GM12865 (cell line): ENCODE data around the gene GMPPB.
"Not testable (repeated sequence)": the region's sequence is repeated elsewhere in the genome, so short reads cannot be mapped to it uniquely, and the experiment has no call there.

Source experiments
- DNase-seq: peaks from one replicate; pipeline ENCODE4 v3.0.0; 2010; ENCODE audit warnings: low read depth
- H3K4me3 ChIP-seq: 2 replicates; pipeline ENCODE4 v1.5.1; 2011; ENCODE audit warnings: mild to moderate bottlenecking, low read depth, low read length, control low read depth
- TF ChIP-seq, protein P1 (sequence below): IDR thresholded peaks from 2 replicates; pipeline ENCODE4 v1.5.1; 2011; ENCODE audit warnings: low read length, control low read depth, low read depth, inconsistent platforms; ENCODE audit not compliant: insufficient read depth; ENCODE audit errors: missing control alignments

GMPPB gene

DNA sequence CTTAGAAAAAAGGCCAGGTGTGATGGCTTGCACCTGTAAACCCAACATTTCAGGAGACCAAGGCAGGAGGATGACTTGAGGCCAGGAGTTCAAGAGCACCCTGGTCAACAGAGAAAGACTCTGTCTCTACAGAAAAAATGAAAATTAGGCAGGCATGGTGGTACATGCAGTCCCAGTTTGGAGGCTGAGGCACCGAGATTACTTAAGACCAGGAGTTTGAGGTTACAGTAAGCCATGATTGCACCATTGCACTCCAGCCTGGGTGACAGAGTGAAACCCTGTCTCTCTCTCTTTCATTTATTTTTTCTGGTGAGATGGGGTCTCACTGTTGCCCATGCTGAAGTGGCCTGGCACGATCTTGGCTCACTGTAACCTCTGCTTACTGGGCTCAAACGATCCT, 37.9 kb upstream of the GMPPB start:
- no peak for DNase-seq
- H3K4me3 ChIP-seq: no peak overlapping the region
- TF ChIP-seq, protein P1, sequence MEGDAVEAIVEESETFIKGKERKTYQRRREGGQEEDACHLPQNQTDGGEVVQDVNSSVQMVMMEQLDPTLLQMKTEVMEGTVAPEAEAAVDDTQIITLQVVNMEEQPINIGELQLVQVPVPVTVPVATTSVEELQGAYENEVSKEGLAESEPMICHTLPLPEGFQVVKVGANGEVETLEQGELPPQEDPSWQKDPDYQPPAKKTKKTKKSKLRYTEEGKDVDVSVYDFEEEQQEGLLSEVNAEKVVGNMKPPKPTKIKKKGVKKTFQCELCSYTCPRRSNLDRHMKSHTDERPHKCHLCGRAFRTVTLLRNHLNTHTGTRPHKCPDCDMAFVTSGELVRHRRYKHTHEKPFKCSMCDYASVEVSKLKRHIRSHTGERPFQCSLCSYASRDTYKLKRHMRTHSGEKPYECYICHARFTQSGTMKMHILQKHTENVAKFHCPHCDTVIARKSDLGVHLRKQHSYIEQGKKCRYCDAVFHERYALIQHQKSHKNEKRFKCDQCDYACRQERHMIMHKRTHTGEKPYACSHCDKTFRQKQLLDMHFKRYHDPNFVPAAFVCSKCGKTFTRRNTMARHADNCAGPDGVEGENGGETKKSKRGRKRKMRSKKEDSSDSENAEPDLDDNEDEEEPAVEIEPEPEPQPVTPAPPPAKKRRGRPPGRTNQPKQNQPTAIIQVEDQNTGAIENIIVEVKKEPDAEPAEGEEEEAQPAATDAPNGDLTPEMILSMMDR: no peak

DNA sequence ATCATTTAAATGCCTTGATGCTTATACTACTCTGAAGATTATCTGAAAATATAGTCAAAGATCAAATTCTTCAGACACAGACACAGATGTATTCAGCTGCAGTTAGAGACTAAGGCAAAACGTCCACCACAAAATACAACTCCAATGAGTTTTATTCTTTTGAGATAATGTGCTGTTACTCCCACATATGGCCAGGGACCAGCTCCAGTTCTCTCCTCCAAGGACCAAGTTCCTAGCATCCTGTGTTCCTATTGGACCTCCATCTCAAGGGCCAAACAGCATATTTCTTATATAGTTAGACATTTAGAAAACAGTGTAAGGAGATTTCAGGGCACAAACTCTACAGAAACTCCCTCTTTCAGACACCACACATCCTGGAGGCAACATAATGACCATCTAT, 35.5 kb upstream of the GMPPB start:
- DNase-seq: no peak
- no peak overlapping the region for H3K4me3 ChIP-seq
- TF ChIP-seq, protein P1: no peak

DNA sequence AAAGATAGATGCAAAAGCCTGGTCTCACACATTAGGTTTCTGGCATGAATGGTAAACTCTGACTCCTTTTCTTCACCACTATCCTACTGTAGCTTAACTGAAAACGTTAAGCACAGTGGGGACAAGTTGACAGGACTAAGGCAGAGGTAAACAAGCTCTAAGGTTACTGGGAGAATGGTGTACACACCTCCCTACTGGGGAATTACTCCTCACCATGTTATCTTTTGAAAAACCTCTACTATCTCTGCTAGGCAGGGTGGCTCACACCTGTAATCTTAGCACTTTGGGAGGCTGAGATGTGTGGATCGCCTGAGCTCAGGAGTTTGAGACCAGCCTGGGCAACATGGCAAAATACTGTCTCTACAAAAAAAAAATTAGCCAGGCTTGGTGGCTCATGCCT, 33.4 kb upstream of the GMPPB start:
- TF ChIP-seq, protein P1: no peak
- no peak overlapping the region for H3K4me3 ChIP-seq
- no peak for DNase-seq

DNA sequence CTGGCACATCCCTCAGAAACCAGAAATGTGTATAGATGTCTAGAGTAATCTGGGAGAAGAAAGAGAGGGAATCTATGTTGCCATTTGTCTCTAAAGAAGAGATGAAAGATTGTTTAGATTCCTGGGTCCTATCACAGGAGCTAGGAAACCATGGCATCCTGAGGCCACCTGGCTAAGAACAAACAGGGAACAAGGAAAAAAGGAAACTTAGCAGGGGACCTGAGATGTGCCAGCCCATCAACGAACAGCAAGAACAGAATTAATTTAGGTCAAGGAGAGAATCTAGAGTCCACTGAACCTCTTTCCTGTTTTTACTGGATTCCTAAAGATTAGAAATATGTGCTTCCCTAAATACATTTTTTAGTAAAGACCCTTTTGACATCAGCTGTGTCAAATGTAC, 32.3 kb upstream of the GMPPB start:
- H3K4me3 ChIP-seq: no peak overlapping the region
- TF ChIP-seq, protein P1: no peak
- no peak for DNase-seq

DNA sequence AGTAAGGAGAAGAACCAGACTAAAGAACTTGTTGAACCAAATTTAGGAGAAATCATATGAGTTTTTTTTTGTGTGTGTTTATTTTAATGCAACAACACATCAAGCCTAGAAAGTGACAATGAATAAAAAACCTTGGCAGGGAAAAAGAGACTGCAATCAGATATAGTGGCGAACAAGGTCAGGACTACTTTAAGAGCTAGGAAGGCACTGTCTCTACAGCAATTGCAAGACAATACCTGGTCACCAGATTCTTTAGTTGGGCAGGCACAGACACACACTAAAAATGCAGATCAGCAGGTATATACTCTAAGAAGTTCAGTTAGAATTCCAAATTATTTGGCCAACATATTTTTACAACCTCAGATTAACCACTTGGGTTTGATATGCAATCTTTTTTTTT, 30.8 kb upstream of the GMPPB start:
- DNase-seq: no peak
- no peak overlapping the region for H3K4me3 ChIP-seq
- TF ChIP-seq, protein P1: no peak

DNA sequence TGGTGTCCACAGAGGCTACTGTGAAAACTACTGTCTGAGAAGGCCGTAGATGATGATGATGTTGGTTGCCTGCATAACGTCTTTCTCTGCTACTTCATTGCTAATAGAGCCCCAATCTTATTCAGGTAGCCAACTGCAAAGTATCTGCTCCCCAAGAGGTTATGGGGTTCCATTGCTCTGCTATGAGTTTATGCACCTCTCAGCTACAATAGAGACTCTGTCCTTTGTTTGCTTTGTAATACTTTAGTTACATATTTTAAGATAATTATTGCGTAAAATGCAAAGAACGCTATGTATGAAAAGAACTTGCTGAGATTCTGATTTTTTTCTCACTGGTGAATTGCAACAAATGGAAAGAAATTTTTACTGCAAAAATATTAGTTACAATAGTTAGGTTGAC, 27.8 kb upstream of the GMPPB start:
- H3K4me3 ChIP-seq: no peak overlapping the region
- DNase-seq: no peak
- TF ChIP-seq, protein P1: no peak

DNA sequence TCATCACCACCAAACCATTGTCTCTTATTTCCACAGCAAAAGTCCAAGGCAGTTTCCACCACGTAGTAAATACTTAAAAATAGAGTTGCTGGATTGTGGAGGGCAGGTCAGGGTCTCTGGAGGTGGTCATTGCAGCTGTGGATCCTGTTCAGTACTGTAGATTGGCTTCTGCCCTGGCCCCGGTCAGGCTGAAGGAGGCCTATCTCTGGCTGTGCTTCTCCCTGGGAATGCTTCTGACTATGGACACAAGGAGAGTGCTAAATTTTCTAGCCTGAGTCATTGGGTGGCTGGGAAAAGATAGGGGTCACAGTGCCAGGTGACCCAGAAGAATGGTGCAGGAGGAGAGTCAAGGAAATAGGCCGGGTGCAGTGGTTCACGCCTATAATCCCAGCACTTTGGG, 26.3 kb upstream of the GMPPB start:
- DNase-seq: no peak
- H3K4me3 ChIP-seq: no peak overlapping the region

DNA sequence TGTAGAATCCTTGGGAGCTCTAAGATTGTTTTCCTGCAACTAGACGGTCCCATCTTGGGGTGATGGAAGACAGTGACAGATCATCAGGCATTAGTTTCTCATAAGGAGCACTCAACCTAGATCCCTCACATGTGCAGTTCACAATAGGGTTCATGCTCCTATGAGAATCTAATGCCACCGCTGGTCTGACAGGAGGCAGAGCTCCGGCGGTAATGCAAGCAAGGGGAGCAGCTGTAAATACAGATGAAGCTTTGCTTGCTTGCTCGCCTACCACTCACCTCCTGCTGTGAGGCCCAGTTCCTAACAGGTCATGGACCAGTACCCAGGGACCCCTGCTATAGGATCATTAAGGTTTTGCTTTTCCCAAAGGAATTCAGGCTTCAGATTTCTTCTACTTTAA, 25.1 kb upstream of the GMPPB start:
- not testable (repeated sequence) for DNase-seq, H3K4me3 ChIP-seq

More for the DNA sequence above, 26.3 kb upstream of the GMPPB start:
- TF ChIP-seq, protein P1: no peak
